HG02852 (cell line): ENCODE results near the gene CTRB2.
A peak's percentile ranks its signal among the peaks of the same experiment; 100 is the strongest.

Source experiments
- ATAC-seq: cut with Tn5 transposase; IDR thresholded peaks from one replicate; pipeline ENCODE4 v1.9.1; 2021; ENCODE audit warnings: mild to moderate bottlenecking, moderate library complexity; ENCODE audit not compliant: unreplicated experiment

CTRB2 gene

GRCh38 chr16:75206749-75207451, at the start of gene CTRB2:
TSS of gene CTRB2 (minus strand) at chr16:75207161. CDS start at chr16:75207141, 20 bp downstream.
- ATAC-seq = no peak

GRCh38 chr16:75256059-75256571, 49.2 kb upstream of the CTRB2 start:
- ATAC-seq = no peak

- ATAC-seq = no peak
Measured at GRCh38 chr16:75254359-75254837, 47.4 kb upstream of the CTRB2 start.

- no peak for ATAC-seq
Measured at GRCh38 chr16:75252946-75253911, 46.3 kb upstream of the CTRB2 start.

GRCh38 chr16:75252049-75252864, 45.3 kb upstream of the CTRB2 start:
- no peak for ATAC-seq

- peak; percentile 79 for ATAC-seq
Measured at GRCh38 chr16:75251280-75252048, 44.5 kb upstream of the CTRB2 start, which contains the start of gene BCAR1. TSS of gene BCAR1 (minus strand) at chr16:75251624. CDS start at chr16:75251482, 142 bp downstream.

GRCh38 chr16:75250809-75251279, 43.9 kb upstream of the CTRB2 start:
- peak; percentile 36 for ATAC-seq

GRCh38 chr16:75250089-75250808, 43.3 kb upstream of the CTRB2 start:
- ATAC-seq = no peak

GRCh38 chr16:75249441-75249840, 42.5 kb upstream of the CTRB2 start:
- ATAC-seq = no peak

GRCh38 chr16:75248536-75249380, 41.8 kb upstream of the CTRB2 start:
- no peak for ATAC-seq

- no peak for ATAC-seq
Measured at GRCh38 chr16:75248142-75248535, 41.2 kb upstream of the CTRB2 start.

GRCh38 chr16:75247249-75247648, 40.3 kb upstream of the CTRB2 start:
- no peak for ATAC-seq

GRCh38 chr16:75246504-75247205, 39.7 kb upstream of the CTRB2 start:
- ATAC-seq = no peak

GRCh38 chr16:75244844-75245758, 38.1 kb upstream of the CTRB2 start:
- ATAC-seq = no peak

- ATAC-seq = no peak
Measured at GRCh38 chr16:75244225-75244809, 37.4 kb upstream of the CTRB2 start.

GRCh38 chr16:75243667-75244224, 36.8 kb upstream of the CTRB2 start:
- no peak for ATAC-seq
